ENCODE data around the gene RSAD1. TPM values are rescaled to one million over a fixed set of nuclear protein-coding genes. Genes with fewer than 3 reads are reported as not detected.
A peak's percentile ranks its signal among the peaks of the same experiment; 100 is the strongest.

RSAD1 gene
- total RNA-seq, 2 donors from 2014 or later = 39.2 to 44.5 TPM

DNA sequence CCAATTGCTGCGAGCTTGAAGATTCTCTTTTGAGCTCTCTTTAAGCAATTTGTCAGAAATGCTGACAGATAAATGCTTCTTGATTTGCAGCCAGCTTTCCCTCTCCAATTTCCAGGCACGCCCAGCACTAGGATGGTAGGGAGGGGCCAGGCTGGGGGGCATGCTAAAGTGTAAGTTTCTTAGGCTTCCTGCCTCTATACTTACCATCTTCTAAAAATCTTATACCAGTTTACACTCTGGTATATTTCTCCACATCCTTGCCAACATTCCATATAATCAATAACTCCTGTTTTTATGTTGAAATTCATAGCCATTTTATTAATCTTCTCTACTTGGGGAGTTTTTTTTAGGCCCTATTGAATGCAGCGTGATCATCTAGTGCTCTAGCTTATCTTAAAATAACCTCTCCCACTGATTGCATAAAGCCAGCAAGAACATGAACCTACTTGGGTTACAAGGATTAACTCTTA lies 35.1 kb upstream of the RSAD1 start:
- intact Hi-C loops (cut with DNase I) = no loop called here
- no peak for TF ChIP-seq POLR2A (IDR thresholded peaks at IDR 0.05)
- TF ChIP-seq, protein P1, sequence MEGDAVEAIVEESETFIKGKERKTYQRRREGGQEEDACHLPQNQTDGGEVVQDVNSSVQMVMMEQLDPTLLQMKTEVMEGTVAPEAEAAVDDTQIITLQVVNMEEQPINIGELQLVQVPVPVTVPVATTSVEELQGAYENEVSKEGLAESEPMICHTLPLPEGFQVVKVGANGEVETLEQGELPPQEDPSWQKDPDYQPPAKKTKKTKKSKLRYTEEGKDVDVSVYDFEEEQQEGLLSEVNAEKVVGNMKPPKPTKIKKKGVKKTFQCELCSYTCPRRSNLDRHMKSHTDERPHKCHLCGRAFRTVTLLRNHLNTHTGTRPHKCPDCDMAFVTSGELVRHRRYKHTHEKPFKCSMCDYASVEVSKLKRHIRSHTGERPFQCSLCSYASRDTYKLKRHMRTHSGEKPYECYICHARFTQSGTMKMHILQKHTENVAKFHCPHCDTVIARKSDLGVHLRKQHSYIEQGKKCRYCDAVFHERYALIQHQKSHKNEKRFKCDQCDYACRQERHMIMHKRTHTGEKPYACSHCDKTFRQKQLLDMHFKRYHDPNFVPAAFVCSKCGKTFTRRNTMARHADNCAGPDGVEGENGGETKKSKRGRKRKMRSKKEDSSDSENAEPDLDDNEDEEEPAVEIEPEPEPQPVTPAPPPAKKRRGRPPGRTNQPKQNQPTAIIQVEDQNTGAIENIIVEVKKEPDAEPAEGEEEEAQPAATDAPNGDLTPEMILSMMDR (IDR thresholded peaks at IDR 0.05) = no peak
- H3K9me3 ChIP-seq = no peaks in the 10 kb centered on the region
- H3K4me3 ChIP-seq = no peak overlapping the region
- peaks cover 51% of the 10 kb centered on the region for H3K4me1 ChIP-seq
- peak overlapping the region; percentile 29 to 78 (median 52) for H3K27ac ChIP-seq
- ATAC-seq (no peak), DNase-seq (no peak)
- H3K27me3 ChIP-seq = no peaks in the 10 kb centered on the region
- 14 to 15% methylated on average over 3 of the region's 3 CpGs for WGBS, 2 donors
- H3K36me3 ChIP-seq (replicated peaks in 1 of 2; ENCODE audit: insufficient read depth in 1 of 2, low read depth in 2 of 2) = no peaks in the 10 kb centered on the region

DNA sequence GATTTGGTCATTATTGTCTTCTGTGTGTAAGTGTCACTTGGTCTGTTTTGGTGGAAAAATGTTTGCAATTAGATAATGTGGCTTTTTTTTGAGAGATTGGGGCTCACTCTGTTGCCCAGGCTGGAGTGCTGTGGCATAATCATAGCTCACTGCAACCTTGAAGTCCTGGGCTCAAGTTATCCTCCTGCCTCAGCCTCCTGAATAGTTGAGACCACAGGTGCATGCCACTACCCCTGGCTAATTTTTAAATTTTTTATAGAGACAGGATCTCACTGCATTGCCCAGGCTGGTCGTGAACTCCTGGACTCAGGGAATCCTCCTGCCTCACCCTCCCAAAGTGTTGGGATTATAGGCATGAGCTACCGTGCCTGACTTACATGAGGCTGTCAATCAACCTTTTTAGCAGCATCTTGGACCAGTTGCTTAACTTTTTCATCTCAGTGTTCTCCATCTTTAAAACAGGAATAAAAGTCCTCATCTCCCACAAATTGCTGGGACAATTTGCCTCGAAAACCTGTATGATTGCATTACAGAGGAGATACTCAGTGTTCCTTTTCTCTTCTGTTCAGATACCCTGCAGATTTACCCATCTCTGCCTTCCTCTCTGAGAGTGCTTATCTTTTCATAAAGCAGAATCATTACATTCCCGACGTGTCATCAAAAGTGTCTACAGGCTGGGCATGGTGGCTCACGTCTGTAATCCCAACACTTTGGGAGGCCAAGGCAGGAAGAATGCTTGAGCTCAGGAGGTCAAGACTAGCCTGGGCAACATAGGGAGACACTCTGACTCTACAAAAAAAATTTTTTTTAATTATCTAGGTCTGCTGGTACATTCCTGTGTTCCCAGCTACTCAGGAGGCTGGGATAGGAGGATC lies 33.6 kb upstream of the RSAD1 start:
- intact Hi-C loops (cut with DNase I) = no loop called here
- no peak overlapping the region for H3K4me3 ChIP-seq
- DNase-seq (no peak), ATAC-seq (no peak)
- H3K4me1 ChIP-seq = peaks cover 50% of the 10 kb centered on the region
- no peak for TF ChIP-seq POLR2A (IDR thresholded peaks at IDR 0.05)
- TF ChIP-seq, protein P1 (IDR thresholded peaks at IDR 0.05) = no peak
- no peaks in the 10 kb centered on the region for H3K36me3 ChIP-seq (replicated peaks in 1 of 2; ENCODE audit: insufficient read depth in 1 of 2, low read depth in 2 of 2)
- H3K27ac ChIP-seq = no peak overlapping the region
- no peaks in the 10 kb centered on the region for H3K27me3 ChIP-seq
- H3K9me3 ChIP-seq = no peaks in the 10 kb centered on the region
- WGBS, 2 donors = 91 to 94% methylated on average over 6 of the region's 6 CpGs

- DNase-seq (no peak), ATAC-seq (no peak)
- WGBS, 2 donors = 26 to 29% methylated on average over 1 of the region's 1 CpG
- no peak for TF ChIP-seq POLR2A (IDR thresholded peaks at IDR 0.05)
- TF ChIP-seq, protein P1 (IDR thresholded peaks at IDR 0.05) = no peak
- Histone ChIP-seq H3K9me3 (no peaks in the 10 kb centered on the region), H3K4me3 (no peak overlapping the region), H3K27ac (no peak overlapping the region), H3K27me3 (no peaks in the 10 kb centered on the region), H3K4me1 (peaks cover 43% of the 10 kb centered on the region), H3K36me3 (replicated peaks in 1 of 2; ENCODE audit: insufficient read depth in 1 of 2, low read depth in 2 of 2) (no peaks in the 10 kb centered on the region)
- intact Hi-C loops (cut with DNase I) = no loop called here
Observed at GRCh38 chr17:50445730-50446325, 32.8 kb upstream of the RSAD1 start.

DNA sequence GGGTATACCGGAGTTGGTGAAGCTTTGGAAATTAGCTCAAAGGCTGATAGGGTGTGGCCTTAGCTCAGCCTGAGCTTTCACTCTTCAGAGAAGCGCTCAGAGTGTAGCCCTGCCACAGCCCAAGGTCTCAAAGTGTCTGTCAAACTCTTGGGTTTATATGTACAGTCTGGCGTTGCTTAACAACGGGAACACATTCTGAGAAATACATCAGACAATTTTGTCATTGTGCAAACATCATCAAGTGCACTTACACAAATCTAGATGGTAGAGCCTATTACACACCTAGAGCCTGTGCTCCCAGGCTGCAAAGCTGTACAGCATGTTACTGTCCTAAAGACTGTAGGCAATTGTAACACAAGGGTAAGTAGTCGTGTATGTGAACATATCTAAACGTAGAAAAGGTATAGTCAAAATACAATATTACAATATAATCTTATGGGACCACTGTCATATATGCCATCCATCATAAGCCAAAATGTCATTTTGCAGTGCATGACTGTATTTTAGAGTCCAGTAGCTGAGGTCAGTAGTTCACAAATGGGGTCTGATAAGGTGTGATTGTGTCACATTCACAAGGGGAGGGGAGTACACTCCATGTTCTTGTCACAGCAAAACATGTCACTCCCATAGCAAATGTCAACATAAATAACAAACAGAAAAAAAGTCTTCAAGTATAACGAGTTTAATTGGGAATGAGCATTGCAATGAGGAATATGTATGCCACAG lies 30.6 kb upstream of the RSAD1 start:
- Histone ChIP-seq H3K9me3 (no peaks in the 10 kb centered on the region), H3K27ac (peak overlapping the region in 3 of 4 donors; percentile 8 to 77 (median 23)), H3K4me1 (peaks cover 27% of the 10 kb centered on the region), H3K36me3 (replicated peaks in 1 of 2; ENCODE audit: insufficient read depth in 1 of 2, low read depth in 2 of 2) (no peaks in the 10 kb centered on the region), H3K4me3 (no peak overlapping the region), H3K27me3 (no peaks in the 10 kb centered on the region)
- TF ChIP-seq, protein P1 (IDR thresholded peaks at IDR 0.05) = no peak
- peak in 1 of 3 donors; percentile 34 for TF ChIP-seq POLR2A (IDR thresholded peaks at IDR 0.05)
- 44 to 48% methylated on average over 7 of the region's 7 CpGs for WGBS, 2 donors
- ATAC-seq (peak; percentile 93), DNase-seq (peak; percentile 53 to 69 (median 68))
- intact Hi-C loops (cut with DNase I) = no loop called here

Measured in body of pancreas (tissue), 4 donors.